ENCODE results near the gene UFSP2. TPM values are rescaled to one million over a fixed set of nuclear protein-coding genes. Genes with fewer than 3 reads are reported as not detected.

UFSP2 gene
- total RNA-seq, 1 experiment from 2014 or later: 44.4 TPM

- H3K36me3 Mint-ChIP-seq (ENCODE audit: insufficient read depth, unreplicated experiment): no peaks in the 10 kb centered on the region
- intact Hi-C loops (cut with micrococcal nuclease): loop anchor here (1.0 to 10.0 kb wide), 4 partner anchors 102 to 566 kb away; partner anchors contain the start of genes CFAP97 and SNX25
- POLR2A ChIA-PET: interaction anchor here (0.9 to 1.2 kb wide), 3 partner anchors 46 to 126 kb away, joined by 3 to 5 read pairs (median 3); partner anchors contain the start of gene UFSP2
- peaks cover 43% of the 10 kb centered on the region for H3K27me3 Mint-ChIP-seq (ENCODE audit: insufficient read depth, unreplicated experiment)
- H3K27ac Mint-ChIP-seq (ENCODE audit: low read depth, unreplicated experiment): no peak within 1 kb of the TSS
- H3K4me1 Mint-ChIP-seq (ENCODE audit: insufficient read depth, unreplicated experiment): no peaks in the 10 kb centered on the region
- DNase-seq (ENCODE audit: unreplicated experiment): peak; percentile 92
- BruUV-seq (replicated peaks): no TSS peak
- no peaks in the 10 kb centered on the region for H3K9me3 Mint-ChIP-seq (ENCODE audit: unreplicated experiment)
- TF ChIP-seq CTCF (IDR thresholded peaks at IDR 0.05; ENCODE audit: unreplicated experiment): peak; percentile 66
- CTCF ChIA-PET: interaction anchor here (0.6 to 2.2 kb wide), 12 partner anchors 11 to 566 kb away, joined by 3 to 19 read pairs (median 4); partner anchors contain the start of gene ANKRD37
- H3K4me3 Mint-ChIP-seq (ENCODE audit: unreplicated experiment): peak within 1 kb of the TSS; percentile 80
These were observed 45.7 kb upstream of the UFSP2 start, which contains the start of gene CCDC110 for GRCh38 chr4:185471235-185472102. Gene CCDC110 (minus strand): TSS chr4:185471733. CDS start chr4:185471683, 50 bp downstream.

- POLR2A ChIA-PET: interaction anchor here (0.9 kb wide), 1 partner anchor 45 kb away, joined by 3 read pairs; the partner anchor contains the start of gene UFSP2
- BruUV-seq (replicated peaks): no TSS peak
- intact Hi-C loops (cut with micrococcal nuclease): loop anchor here (1.0 to 10.0 kb wide), 4 partner anchors 103 to 567 kb away; partner anchors contain the start of genes CFAP97 and SNX25
- Mint-ChIP-seq H3K4me1 (ENCODE audit: insufficient read depth, unreplicated experiment) (no peaks in the 10 kb centered on the region), H3K36me3 (ENCODE audit: insufficient read depth, unreplicated experiment) (peaks cover 2% of the 10 kb centered on the region), H3K27me3 (ENCODE audit: insufficient read depth, unreplicated experiment) (peaks cover 52% of the 10 kb centered on the region), H3K4me3 (ENCODE audit: unreplicated experiment) (peak overlapping the region; percentile 71), H3K27ac (ENCODE audit: low read depth, unreplicated experiment) (no peak overlapping the region), H3K9me3 (ENCODE audit: unreplicated experiment) (no peaks in the 10 kb centered on the region)
- DNase-seq (ENCODE audit: unreplicated experiment): no peak
- CTCF ChIA-PET: interaction anchor here (1.6 kb wide), 1 partner anchor 42 kb away, joined by 4 read pairs; no protein-coding TSS in a partner anchor
- no peak for TF ChIP-seq CTCF (IDR thresholded peaks at IDR 0.05; ENCODE audit: unreplicated experiment)
These were observed 44.9 kb upstream of the UFSP2 start for GRCh38 chr4:185470501-185471195.

GRCh38 chr4:185469580-185470154 lies 43.9 kb upstream of the UFSP2 start:
- DNase-seq (ENCODE audit: unreplicated experiment): no peak
- Mint-ChIP-seq H3K9me3 (ENCODE audit: unreplicated experiment) (no peaks in the 10 kb centered on the region), H3K36me3 (ENCODE audit: insufficient read depth, unreplicated experiment) (peaks cover 5% of the 10 kb centered on the region), H3K27me3 (ENCODE audit: insufficient read depth, unreplicated experiment) (peaks cover 60% of the 10 kb centered on the region), H3K4me1 (ENCODE audit: insufficient read depth, unreplicated experiment) (no peaks in the 10 kb centered on the region), H3K27ac (ENCODE audit: low read depth, unreplicated experiment) (no peak overlapping the region), H3K4me3 (ENCODE audit: unreplicated experiment) (no peak overlapping the region)
- intact Hi-C loops (cut with micrococcal nuclease): loop anchor here (5.0 to 10.0 kb wide), 2 partner anchors 265 to 568 kb away; partner anchors contain the start of genes CFAP97 and SNX25
- CTCF ChIA-PET: interaction anchor here (0.5 to 1.6 kb wide), 4 partner anchors 41 to 659 kb away, joined by 3 to 5 read pairs (median 4); no protein-coding TSS in a partner anchor
- BruUV-seq (replicated peaks): no TSS peak
- no peak for TF ChIP-seq CTCF (IDR thresholded peaks at IDR 0.05; ENCODE audit: unreplicated experiment)
- POLR2A ChIA-PET: interaction anchor here (0.9 kb wide), 1 partner anchor 44 kb away, joined by 3 read pairs; the partner anchor contains the start of gene UFSP2

Data from MCF 10A (cell line).